WERI-Rb-1 (cell line): ENCODE results near the gene ARHGAP40.

Source experiments
- DNase-seq: peaks from one replicate; pipeline ENCODE4 v3.0.0-alpha.2; 2020
- H3K27ac ChIP-seq: fragments of 250-450 bp; sonication (Bioruptor Pico); 2 replicates; pipeline ENCODE4 v1.5.1; 2020; ENCODE audit warnings: mild to moderate bottlenecking, moderate library complexity
- H3K27me3 ChIP-seq: fragments of 250-450 bp; sonication (Bioruptor Pico); 2 replicates; pipeline ENCODE4 v1.5.1; 2021; ENCODE audit warnings: mild to moderate bottlenecking, low read depth, moderate library complexity; ENCODE audit not compliant: insufficient read depth, severe bottlenecking
- H3K36me3 ChIP-seq: fragments of 250-450 bp; sonication (Bioruptor Pico); 2 replicates; pipeline ENCODE4 v1.5.1; 2020; ENCODE audit warnings: mild to moderate bottlenecking, moderate library complexity
- H3K4me3 ChIP-seq: 2 replicates; pipeline ENCODE4 v1.5.1; 2011; ENCODE audit warnings: low read depth, mild to moderate bottlenecking, control low read depth, low read length
- H3K9me3 ChIP-seq: fragments of 250-450 bp; sonication (Bioruptor Pico); 2 replicates; pipeline ENCODE4 v1.5.1; 2021; ENCODE audit warnings: mild to moderate bottlenecking, moderate library complexity; ENCODE audit not compliant: severe bottlenecking
- TF ChIP-seq, protein P1 (sequence below): IDR thresholded peaks from 2 replicates; pipeline ENCODE4 v1.5.1; 2011; ENCODE audit warnings: low read depth, mild to moderate bottlenecking, control low read depth, inconsistent platforms, low read length

ARHGAP40 gene

GRCh38 chr20:38669688-38670087 is 68.1 kb downstream of the ARHGAP40 start:
- H3K27me3 ChIP-seq = no peaks in the 10 kb centered on the region
- TF ChIP-seq, protein P1, sequence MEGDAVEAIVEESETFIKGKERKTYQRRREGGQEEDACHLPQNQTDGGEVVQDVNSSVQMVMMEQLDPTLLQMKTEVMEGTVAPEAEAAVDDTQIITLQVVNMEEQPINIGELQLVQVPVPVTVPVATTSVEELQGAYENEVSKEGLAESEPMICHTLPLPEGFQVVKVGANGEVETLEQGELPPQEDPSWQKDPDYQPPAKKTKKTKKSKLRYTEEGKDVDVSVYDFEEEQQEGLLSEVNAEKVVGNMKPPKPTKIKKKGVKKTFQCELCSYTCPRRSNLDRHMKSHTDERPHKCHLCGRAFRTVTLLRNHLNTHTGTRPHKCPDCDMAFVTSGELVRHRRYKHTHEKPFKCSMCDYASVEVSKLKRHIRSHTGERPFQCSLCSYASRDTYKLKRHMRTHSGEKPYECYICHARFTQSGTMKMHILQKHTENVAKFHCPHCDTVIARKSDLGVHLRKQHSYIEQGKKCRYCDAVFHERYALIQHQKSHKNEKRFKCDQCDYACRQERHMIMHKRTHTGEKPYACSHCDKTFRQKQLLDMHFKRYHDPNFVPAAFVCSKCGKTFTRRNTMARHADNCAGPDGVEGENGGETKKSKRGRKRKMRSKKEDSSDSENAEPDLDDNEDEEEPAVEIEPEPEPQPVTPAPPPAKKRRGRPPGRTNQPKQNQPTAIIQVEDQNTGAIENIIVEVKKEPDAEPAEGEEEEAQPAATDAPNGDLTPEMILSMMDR = no peak
- no peak overlapping the region for H3K27ac ChIP-seq
- no peaks in the 10 kb centered on the region for H3K36me3 ChIP-seq
- no peak overlapping the region for H3K4me3 ChIP-seq
- DNase-seq = no peak
- no peaks in the 10 kb centered on the region for H3K9me3 ChIP-seq

GRCh38 chr20:38670786-38671185 is 69.2 kb downstream of the ARHGAP40 start:
- DNase-seq = no peak

DNA sequence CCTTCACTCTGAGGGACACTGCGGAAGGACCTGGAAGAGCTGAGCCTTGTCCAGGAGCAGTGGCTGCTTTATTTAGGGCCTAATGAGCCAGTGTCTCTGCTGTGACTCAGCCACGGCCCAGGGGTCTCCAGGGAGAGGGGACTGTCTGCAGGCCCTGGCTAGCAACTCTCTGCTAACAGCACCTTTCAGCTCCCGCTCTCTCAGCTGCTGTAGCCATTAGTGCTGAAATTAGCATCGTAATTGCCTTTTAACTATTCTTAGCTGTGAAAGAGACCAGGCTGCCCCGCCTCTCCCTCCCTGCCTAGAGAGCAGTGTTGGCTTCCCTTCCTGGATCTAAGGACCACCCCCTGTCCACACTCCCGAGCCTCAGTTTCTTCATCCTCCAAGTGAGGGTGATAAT is 69.6 kb downstream of the ARHGAP40 start:
- no peaks in the 10 kb centered on the region for H3K36me3 ChIP-seq
- TF ChIP-seq, protein P1 = no peak
- H3K27ac ChIP-seq = no peak overlapping the region
- H3K27me3 ChIP-seq = no peaks in the 10 kb centered on the region
- H3K4me3 ChIP-seq = no peak overlapping the region
- H3K9me3 ChIP-seq = no peaks in the 10 kb centered on the region
- DNase-seq = no peak

More at GRCh38 chr20:38670786-38671185, 69.2 kb downstream of the ARHGAP40 start:
- H3K27me3 ChIP-seq = no peaks in the 10 kb centered on the region
- H3K27ac ChIP-seq = no peak overlapping the region
- H3K4me3 ChIP-seq = no peak overlapping the region
- TF ChIP-seq, protein P1 = no peak
- no peaks in the 10 kb centered on the region for H3K9me3 ChIP-seq
- H3K36me3 ChIP-seq = no peaks in the 10 kb centered on the region

DNA sequence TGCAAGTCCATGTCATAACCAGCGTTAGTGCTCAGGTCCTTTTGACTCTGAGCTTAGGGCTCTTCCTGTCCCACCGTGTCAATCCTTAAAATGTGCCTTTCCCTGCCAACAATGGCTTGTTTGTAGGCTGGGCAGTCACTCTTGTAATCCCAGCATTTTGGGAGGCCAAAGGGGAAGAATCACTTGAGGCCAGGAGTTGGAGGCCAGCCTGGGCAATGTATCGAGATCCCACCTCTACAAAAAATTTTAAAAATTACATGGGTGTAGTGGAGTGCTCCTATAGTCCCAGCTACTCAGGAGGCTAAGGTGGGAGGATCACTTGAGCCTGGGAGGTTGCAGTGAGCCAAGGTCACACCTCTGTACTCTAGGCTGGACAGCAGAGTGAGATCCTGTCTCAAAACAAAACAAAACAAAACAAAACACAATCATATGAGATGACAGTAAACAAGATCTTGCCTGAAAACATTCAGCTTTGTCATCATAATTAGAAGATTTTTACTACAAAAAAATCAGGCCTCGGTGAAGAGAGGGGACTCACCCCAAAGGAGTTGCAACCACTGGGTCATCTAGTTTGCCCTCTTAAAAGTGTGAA is 70.2 kb downstream of the ARHGAP40 start:
- H3K4me3 ChIP-seq = no peak overlapping the region
- H3K9me3 ChIP-seq = no peaks in the 10 kb centered on the region
- H3K27ac ChIP-seq = no peak overlapping the region
- H3K36me3 ChIP-seq = no peaks in the 10 kb centered on the region
- TF ChIP-seq, protein P1 = no peak
- no peak for DNase-seq
- H3K27me3 ChIP-seq = no peaks in the 10 kb centered on the region

DNA sequence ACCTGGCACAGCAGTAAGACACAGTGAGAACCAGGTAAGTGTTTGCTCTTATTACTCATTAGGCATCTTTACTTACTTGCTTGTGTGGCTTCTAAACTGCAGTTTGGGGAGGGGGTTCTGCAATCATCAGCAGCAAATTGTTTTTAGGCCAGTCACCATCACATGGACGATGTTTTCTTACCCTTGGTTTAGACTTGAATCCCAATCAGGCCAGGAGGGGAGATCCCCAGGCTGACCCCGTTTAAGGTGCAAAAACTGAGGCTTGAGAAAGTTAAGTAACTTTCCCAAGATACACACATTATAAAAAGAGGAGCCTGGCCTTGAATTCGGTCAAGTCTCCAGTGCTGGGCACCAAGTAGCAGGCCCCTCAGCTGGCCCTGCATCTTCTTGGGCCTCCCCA is 70.9 kb downstream of the ARHGAP40 start:
- Histone ChIP-seq H3K9me3 (no peaks in the 10 kb centered on the region), H3K27me3 (no peaks in the 10 kb centered on the region), H3K36me3 (no peaks in the 10 kb centered on the region), H3K27ac (no peak overlapping the region), H3K4me3 (no peak overlapping the region)
- DNase-seq = no peak
- TF ChIP-seq, protein P1 = no peak

DNA sequence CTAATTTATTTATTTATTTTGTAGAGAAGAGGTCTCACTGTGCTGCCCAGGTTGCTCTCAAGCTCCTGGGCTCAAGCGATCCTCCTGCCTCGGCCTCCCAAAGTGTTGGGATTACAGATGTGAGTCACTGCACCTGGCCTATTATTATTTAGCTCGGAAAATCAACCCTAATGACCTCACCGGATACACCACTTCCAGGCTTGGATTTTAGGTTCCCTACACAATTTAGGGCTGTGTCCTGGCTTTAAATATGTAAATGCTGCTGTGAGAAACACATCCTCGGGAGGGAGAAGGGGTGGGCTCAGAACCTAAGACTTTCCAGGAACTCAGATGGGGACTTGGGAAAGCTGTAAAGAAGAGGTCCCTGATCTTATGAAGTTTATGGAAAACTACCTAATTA is 71.7 kb downstream of the ARHGAP40 start:
- peak overlapping the region; percentile 61 for H3K4me3 ChIP-seq
- DNase-seq = no peak
- no peaks in the 10 kb centered on the region for H3K36me3 ChIP-seq
- TF ChIP-seq, protein P1 = no peak
- no peak overlapping the region for H3K27ac ChIP-seq
- H3K27me3 ChIP-seq = no peaks in the 10 kb centered on the region
- H3K9me3 ChIP-seq = no peaks in the 10 kb centered on the region
